HepG2 (cell line): ENCODE measurements around the gene CTRB2. TPM values are rescaled to one million over a fixed set of nuclear protein-coding genes. Genes with fewer than 3 reads are reported as not detected.
A peak's percentile ranks its signal among the peaks of the same experiment; 100 is the strongest.

Source experiments
- ARNT2 ChIP-seq: sonication (generic); formaldehyde crosslinking; IDR thresholded peaks from 2 replicates; pipeline ENCODE4 v1.8.0; 2022; ENCODE audit warnings: mild to moderate bottlenecking, low read depth, missing genetic modification reagents, moderate library complexity
- EP300 ChIP-seq, 3 experiments: sonication (generic) in 1 of 3; formaldehyde crosslinking in 1 of 3; IDR thresholded peaks; 2 replicates each; pipeline versions ENCODE4 v1.5.1 to v1.6.1; 2011 to 2020; ENCODE audit warnings: low read depth in 2 of 3, low read length in 2 of 3, borderline replicate concordance in 1 of 3, improper control_type of control experiment in 1 of 3, mild to moderate bottlenecking in 1 of 3, missing genetic modification reagents in 1 of 3, moderate library complexity in 1 of 3
- IKZF5 ChIP-seq: IDR thresholded peaks from 2 replicates; pipeline ENCODE4 v1.6.1; 2018; ENCODE audit warnings: missing genetic modification reagents, mild to moderate bottlenecking, missing compliant biosample characterization
- PCBP2 ChIP-seq: fragments of 200-400 bp; formaldehyde crosslinking; optimal IDR thresholded peaks from 2 replicates; pipeline ENCODE3; 2018; ENCODE audit warnings: low read length, low read depth; ENCODE audit not compliant: poor library complexity, severe bottlenecking
- POLR2G ChIP-seq: fragments of 200-400 bp; formaldehyde crosslinking; IDR thresholded peaks from 2 replicates; pipeline ENCODE4 v1.6.1; 2018; ENCODE audit warnings: mild to moderate bottlenecking, low read depth, low read length, moderate library complexity
- PRPF4 ChIP-seq: fragments of 200-400 bp; formaldehyde crosslinking; IDR thresholded peaks from 2 replicates; pipeline ENCODE4 v1.6.1; 2016; ENCODE audit warnings: low read length, low read depth; ENCODE audit not compliant: poor library complexity, severe bottlenecking
- SIX4 ChIP-seq: sonication (generic); formaldehyde crosslinking; IDR thresholded peaks from 2 replicates; pipeline ENCODE4 v1.4.0; 2020; ENCODE audit warnings: missing genetic modification reagents
- SPEN ChIP-seq: sonication (generic); formaldehyde crosslinking; IDR thresholded peaks from 2 replicates; pipeline ENCODE4 v1.5.1; 2020; ENCODE audit warnings: low read depth, mild to moderate bottlenecking, missing genetic modification reagents
- UBTF ChIP-seq: sonication (generic); formaldehyde crosslinking; IDR thresholded peaks from 2 replicates; pipeline ENCODE4 v1.4.0; 2020; ENCODE audit warnings: mild to moderate bottlenecking, missing genetic modification reagents
- ZNF451 ChIP-seq: sonication (generic); formaldehyde crosslinking; IDR thresholded peaks from 2 replicates; pipeline ENCODE4 v1.5.0; 2020; ENCODE audit warnings: mild to moderate bottlenecking, missing genetic modification reagents
- ZNF513 ChIP-seq: sonication (generic); formaldehyde crosslinking; conservative IDR thresholded peaks from 2 replicates; pipeline ENCODE4 v1.5.0; 2020; ENCODE audit warnings: missing genetic modification reagents
- ZNF619 ChIP-seq: sonication (generic); formaldehyde crosslinking; IDR thresholded peaks from 2 replicates; pipeline ENCODE4 v1.4.0; 2020; ENCODE audit warnings: mild to moderate bottlenecking, missing genetic modification reagents
- polyA plus RNA-seq, 8 experiments: library from polyadenylated mRNA; depleted of rRNA in 3 of 8; stranded (reverse) in 7 of 8; unstranded in 1 of 8; fragments of >200 nt; fragmentation: Illumina TruSeq in 4 of 8; extraction: Trizol in 4 of 8; gene quantifications; 2 replicates each; pipeline versions ENCODE4 v1.2.1 to v1.2.3, GENCODE V29; 2011 to 2016; ENCODE audit warnings: low read depth in 4 of 8, missing spikeins in 1 of 8, mixed read lengths in 1 of 8; ENCODE audit not compliant: insufficient read depth in 1 of 8
- total RNA-seq, 5 experiments: library from RNA; depleted of rRNA; stranded (reverse); fragments of >200 nt; fragmentation: Illumina TruSeq; extraction: Trizol; gene quantifications; 2 replicates each; pipeline ENCODE4 v1.2.3, GENCODE V29; 2016; ENCODE audit warnings: low read depth in 1 of 5

Gene CTRB2
- total and polyA plus RNA-seq, 2 of the 13 experiments (the other 11 are each of a cell fraction or from before 2014, with no cell fraction given), result 0.13 TPM; not detected in 1

- TF ChIP-seq UBTF (peak; percentile 17; the same call in 1 of the 2 replicates), POLR2G (peak; percentile 8; the same call in 1 of the 2 replicates), PCBP2 (no peak), ZNF513 (no peak), SPEN (CRISPR knock-in tag) (0 out of 2 replicates have a peak, but pooled peaks have one; percentile 63), SIX4 (CRISPR knock-in tag) (no peak), ZNF451 (CRISPR knock-in tag) (no peak), ZNF619 (0 out of 2 replicates have a peak, but pooled peaks have one; percentile 77), PRPF4 (no peak), IKZF5 (0 out of 2 replicates have a peak, but pooled peaks have one; percentile 52), EP300 (IDR thresholded peaks at IDR 0.05; ENCODE audit: low read depth in 2 of 2, low read length in 2 of 2) (no peak), EP300 (CRISPR knock-in tag; IDR thresholded peaks at IDR 0.05; ENCODE audit: borderline replicate concordance) (no peak), ARNT2 (CRISPR knock-in tag) (peak; percentile 58)
These were observed 45.3 kb upstream of the CTRB2 start (continued) for GRCh38 chr16:75252049-75252864.
